Glutamatergic neuron (in vitro differentiated cells): ENCODE results near the gene FANK1. TPM values are rescaled to one million over a fixed set of nuclear protein-coding genes. Genes with fewer than 3 reads are reported as not detected.
"Not testable (repeated sequence)": the region's sequence is repeated elsewhere in the genome, so short reads cannot be mapped to it uniquely, and the experiment has no call there.

Source experiments
- DNase-seq: peaks from one replicate; pipeline ENCODE4 v3.0.0; 2022
- H3K27ac Mint-ChIP-seq: one replicate; pipeline ENCODE4 v1.8.0; 2020; ENCODE audit warnings: mild to moderate bottlenecking, mixed read lengths, inconsistent platforms; ENCODE audit not compliant: unreplicated experiment
- H3K27me3 Mint-ChIP-seq: one replicate; pipeline ENCODE4 v1.8.0; 2020; ENCODE audit warnings: mild to moderate bottlenecking, moderate library complexity, mixed read lengths, inconsistent platforms; ENCODE audit not compliant: unreplicated experiment
- H3K36me3 Mint-ChIP-seq: one replicate; pipeline ENCODE4 v1.8.0; 2020; ENCODE audit warnings: mild to moderate bottlenecking, mixed read lengths, inconsistent platforms; ENCODE audit not compliant: unreplicated experiment
- H3K4me1 Mint-ChIP-seq: one replicate; pipeline ENCODE4 v1.8.0; 2020; ENCODE audit warnings: mild to moderate bottlenecking, low read depth, mixed read lengths, inconsistent platforms; ENCODE audit not compliant: unreplicated experiment
- H3K4me3 Mint-ChIP-seq: one replicate; pipeline ENCODE4 v1.8.0; 2020; ENCODE audit warnings: mild to moderate bottlenecking, mixed read lengths, inconsistent platforms; ENCODE audit not compliant: unreplicated experiment
- H3K9me3 Mint-ChIP-seq: one replicate; pipeline ENCODE4 v1.8.0; 2020; ENCODE audit warnings: mild to moderate bottlenecking, moderate library complexity, mixed read lengths, inconsistent platforms; ENCODE audit not compliant: unreplicated experiment
- CTCF ChIP-seq: fragments of 200-600 bp; sonication (generic); IDR thresholded peaks from one replicate; pipeline ENCODE4 v1.5.0; 2021; ENCODE audit not compliant: partially characterized antibody, unreplicated experiment
- total RNA-seq: library from RNA; stranded (reverse); fragmentation: NEBNext Ultra II Directional; extraction: Animal tissue kit (Norgen Biotek cat#: 25700); gene quantifications from one replicate; pipeline ENCODE4 v1.2.1, GENCODE V29; 2021; ENCODE audit not compliant: unreplicated experiment

FANK1 gene
- total RNA-seq, 1 donor from 2014 or later, result 0.59 TPM

- H3K36me3 Mint-ChIP-seq, H3K9me3 Mint-ChIP-seq, H3K4me1 Mint-ChIP-seq, DNase-seq, H3K27me3 Mint-ChIP-seq, H3K27ac Mint-ChIP-seq, H3K4me3 Mint-ChIP-seq: not testable (repeated sequence)
These were observed 12.4 kb downstream of the FANK1 start for GRCh38 chr10:125908813-125909212.

- not testable (repeated sequence) for H3K4me3 Mint-ChIP-seq, H3K36me3 Mint-ChIP-seq, H3K27ac Mint-ChIP-seq, H3K27me3 Mint-ChIP-seq, DNase-seq, H3K4me1 Mint-ChIP-seq, H3K9me3 Mint-ChIP-seq
These were observed 13.1 kb downstream of the FANK1 start for GRCh38 chr10:125909491-125909890.

- no peak overlapping the region for H3K4me3 Mint-ChIP-seq
- peaks cover 2% of the 10 kb centered on the region for H3K27me3 Mint-ChIP-seq
- no peaks in the 10 kb centered on the region for H3K9me3 Mint-ChIP-seq
These were observed 14.8 kb downstream of the FANK1 start for GRCh38 chr10:125911145-125911544.

GRCh38 chr10:125911990-125912389 lies 15.6 kb downstream of the FANK1 start:
- no peak for DNase-seq
- Mint-ChIP-seq H3K27ac (no peak overlapping the region), H3K9me3 (no peaks in the 10 kb centered on the region), H3K4me1 (no peaks in the 10 kb centered on the region), H3K27me3 (peaks cover 2% of the 10 kb centered on the region), H3K4me3 (no peak overlapping the region), H3K36me3 (peaks cover 5% of the 10 kb centered on the region)
- TF ChIP-seq CTCF, result no peak

More at GRCh38 chr10:125911145-125911544, 14.8 kb downstream of the FANK1 start:
- peaks cover 5% of the 10 kb centered on the region for H3K36me3 Mint-ChIP-seq
- no peak overlapping the region for H3K27ac Mint-ChIP-seq
- no peaks in the 10 kb centered on the region for H3K4me1 Mint-ChIP-seq
- no peak for DNase-seq
- TF ChIP-seq CTCF, result no peak

- not testable (repeated sequence) for DNase-seq, H3K9me3 Mint-ChIP-seq, H3K36me3 Mint-ChIP-seq, H3K4me1 Mint-ChIP-seq, H3K27ac Mint-ChIP-seq, H3K27me3 Mint-ChIP-seq, H3K4me3 Mint-ChIP-seq
These were observed 16.9 kb downstream of the FANK1 start for GRCh38 chr10:125913277-125913676.

- Mint-ChIP-seq H3K4me1 (no peaks in the 10 kb centered on the region), H3K4me3 (no peak overlapping the region), H3K27me3 (no peaks in the 10 kb centered on the region)
These were observed 20.6 kb downstream of the FANK1 start for GRCh38 chr10:125916977-125917376.

GRCh38 chr10:125917704-125918361 lies 21.5 kb downstream of the FANK1 start:
- H3K9me3 Mint-ChIP-seq, H3K4me3 Mint-ChIP-seq, DNase-seq, H3K36me3 Mint-ChIP-seq, H3K27ac Mint-ChIP-seq, H3K4me1 Mint-ChIP-seq, H3K27me3 Mint-ChIP-seq: not testable (repeated sequence)

More at GRCh38 chr10:125916977-125917376, 20.6 kb downstream of the FANK1 start:
- DNase-seq, result no peak
- no peak for TF ChIP-seq CTCF
- no peak overlapping the region for H3K27ac Mint-ChIP-seq
- H3K9me3 Mint-ChIP-seq, result peaks cover 2% of the 10 kb centered on the region
- H3K36me3 Mint-ChIP-seq, result no peaks in the 10 kb centered on the region

- not testable (repeated sequence) for H3K27ac Mint-ChIP-seq, H3K9me3 Mint-ChIP-seq, H3K4me1 Mint-ChIP-seq
These were observed 25.4 kb downstream of the FANK1 start for GRCh38 chr10:125921643-125922306.

More at GRCh38 chr10:125921643-125922306, 25.4 kb downstream of the FANK1 start:
- not testable (repeated sequence) for DNase-seq, H3K27me3 Mint-ChIP-seq, H3K36me3 Mint-ChIP-seq, H3K4me3 Mint-ChIP-seq
